H1 (cell line): Measurements from ENCODE around the gene QPCT. TPM values are rescaled to one million over a fixed set of nuclear protein-coding genes. Genes with fewer than 3 reads are reported as not detected.

Source experiments
- CTCF ChIA-PET: fragments of 300-600 bp; sonication (Branson Sonifier 250); formaldehyde crosslinking; loops from one replicate; lab custom pipeline; 2021; ENCODE audit not compliant: partially characterized antibody; lab: Charles Lee
- POLR2A ChIA-PET: fragments of 300-600 bp; sonication (Branson Sonifier 250); formaldehyde crosslinking; loops from one replicate; lab custom pipeline; 2021; ENCODE audit warnings: inconsistent platforms; ENCODE audit not compliant: partially characterized antibody; lab: Charles Lee
- DNase-seq, 2 experiments: peaks; one replicate each; pipeline versions ENCODE4 v3.0.0 to v3.0.0-alpha.2; 2010 to 2022; ENCODE audit warnings: low spot score in 2 of 2, low read depth in 1 of 2, mixed read lengths in 1 of 2
- FAIRE-seq: peaks from 2 replicates; lab custom pipeline; 2011; peaks lifted over from hg19 to GRCh38; lab: Jason Lieb, UNC
- H2AFZ ChIP-seq: 2 replicates; pipeline ENCODE4 v1.8.1; 2012; ENCODE audit warnings: low read length, inconsistent platforms
- H2AK5ac ChIP-seq: 2 replicates; pipeline ENCODE4 v1.6.1; 2013; ENCODE audit warnings: low read depth, low read length
- H2BK120ac ChIP-seq: replicated peaks from 2 replicates; pipeline ENCODE3; 2013; ENCODE audit warnings: low read depth, low read length, inconsistent platforms
- H2BK12ac ChIP-seq: 2 replicates; pipeline ENCODE4 v1.6.1; 2013; ENCODE audit warnings: low read depth, low read length
- H2BK15ac ChIP-seq: 2 replicates; pipeline ENCODE4 v1.6.1; 2013; ENCODE audit warnings: low read length
- H2BK20ac ChIP-seq: 2 replicates; pipeline ENCODE4 v1.6.1; 2013; ENCODE audit warnings: low read length
- H2BK5ac ChIP-seq: 2 replicates; pipeline ENCODE4 v1.6.1; 2013; ENCODE audit warnings: low read depth, low read length
- H3K14ac ChIP-seq: 2 replicates; pipeline ENCODE4 v1.6.1; 2013; ENCODE audit warnings: inconsistent platforms; ENCODE audit not compliant: insufficient read length
- H3K18ac ChIP-seq: 2 replicates; pipeline ENCODE4 v1.6.1; 2013; ENCODE audit warnings: low read length; ENCODE audit errors: extremely low read depth
- H3K23ac ChIP-seq: 2 replicates; pipeline ENCODE4 v1.6.1; 2013; ENCODE audit warnings: inconsistent platforms; ENCODE audit not compliant: insufficient read length
- H3K23me2 ChIP-seq: 2 replicates; pipeline ENCODE4 v1.6.1; 2013; ENCODE audit warnings: low read depth, low read length
- H3K27ac ChIP-seq: 2 replicates; pipeline ENCODE4 v1.6.1; 2011; ENCODE audit warnings: low read depth, low read length, inconsistent platforms
- H3K27me3 ChIP-seq, 4 experiments: replicated peaks in 1 of 4; 1 replicate in 1 of 4; 2 replicates in 3 of 4; pipeline versions ENCODE4 v1.6.1 to v1.8.1; 2011 to 2013; ENCODE audit warnings: low read length in 3 of 4, mild to moderate bottlenecking in 3 of 4, inconsistent platforms in 2 of 4, mixed read lengths in 2 of 4, moderate library complexity in 1 of 4; ENCODE audit not compliant: control insufficient read depth in 3 of 4, insufficient read depth in 3 of 4; ENCODE audit errors: extremely low read depth in 1 of 4
- H3K36me3 ChIP-seq, 4 experiments: 2 replicates each; pipeline versions ENCODE4 v1.6.1 to v1.8.1; 2011 to 2013; ENCODE audit warnings: mild to moderate bottlenecking in 4 of 4, low read length in 3 of 4, moderate library complexity in 2 of 4, control low read depth in 1 of 4, inconsistent platforms in 1 of 4; ENCODE audit not compliant: insufficient read depth in 4 of 4, control insufficient read depth in 2 of 4
- H3K4ac ChIP-seq: replicated peaks from 2 replicates; pipeline ENCODE3; 2013; ENCODE audit warnings: low read length, low read depth, mixed read lengths, inconsistent platforms; ENCODE audit not compliant: insufficient read length
- H3K4me1 ChIP-seq, 4 experiments: replicated peaks in 1 of 4; 1 replicate in 1 of 4; 2 replicates in 3 of 4; pipeline versions ENCODE4 v1.6.1 to v1.8.1; 2011 to 2013; ENCODE audit warnings: low read length in 3 of 4, inconsistent platforms in 2 of 4, mixed read lengths in 1 of 4; ENCODE audit not compliant: insufficient read depth in 4 of 4, control insufficient read depth in 3 of 4
- H3K4me2 ChIP-seq, 2 experiments: 2 replicates each; pipeline versions ENCODE4 v1.6.1 to v1.8.1; 2011 to 2013; ENCODE audit warnings: low read depth in 2 of 2, low read length in 2 of 2, control low read depth in 1 of 2, inconsistent platforms in 1 of 2, mild to moderate bottlenecking in 1 of 2; ENCODE audit not compliant: insufficient read depth in 1 of 2
- H3K4me3 ChIP-seq, 4 experiments: fragments of 200-600, 300-600 bp in 1 of 4; sonication (generic), shearing (Covaris generic), sonication (Bioruptor Twin) in 1 of 4; 2 replicates each; pipeline versions ENCODE4 v1.5.1 to v1.8.1; 2011 to 2016; ENCODE audit warnings: low read length in 4 of 4, low read depth in 3 of 4, control low read depth in 2 of 4, inconsistent platforms in 2 of 4, mild to moderate bottlenecking in 2 of 4, mixed read lengths in 1 of 4, moderate library complexity in 1 of 4; ENCODE audit not compliant: insufficient read depth in 2 of 4; ENCODE audit errors: extremely low read depth in 1 of 4
- H3K56ac ChIP-seq: replicated peaks from 2 replicates; pipeline ENCODE3; 2013; ENCODE audit warnings: low read depth, mild to moderate bottlenecking, mixed read lengths, low read length, inconsistent platforms; ENCODE audit not compliant: insufficient read length
- H3K79me1 ChIP-seq: 2 replicates; pipeline ENCODE4 v1.6.1; 2013; ENCODE audit warnings: low read depth, low read length, control low read depth
- H3K79me2 ChIP-seq, 2 experiments: 2 replicates each; pipeline versions ENCODE4 v1.6.1 to v1.8.1; 2012 to 2013; ENCODE audit warnings: low read length in 2 of 2, mild to moderate bottlenecking in 2 of 2, inconsistent platforms in 1 of 2; ENCODE audit not compliant: insufficient read depth in 2 of 2, control insufficient read depth in 1 of 2
- H3K9ac ChIP-seq, 4 experiments: replicated peaks in 1 of 4; 1 replicate in 1 of 4; 2 replicates in 3 of 4; pipeline versions ENCODE4 v1.6.1 to v1.8.1; 2011 to 2013; ENCODE audit warnings: low read depth in 3 of 4, low read length in 3 of 4, control low read depth in 2 of 4, mild to moderate bottlenecking in 2 of 4, moderate library complexity in 2 of 4, inconsistent platforms in 1 of 4; ENCODE audit errors: extremely low read depth in 1 of 4
- H3K9me3 ChIP-seq, 2 experiments: 2 replicates each; pipeline versions ENCODE4 v1.6.1 to v1.8.1; 2012 to 2013; ENCODE audit warnings: mild to moderate bottlenecking in 2 of 2, moderate library complexity in 2 of 2, control low read depth in 1 of 2, inconsistent platforms in 1 of 2, low read depth in 1 of 2, low read length in 1 of 2, mixed read lengths in 1 of 2; ENCODE audit not compliant: insufficient read depth in 2 of 2
- H4K20me1 ChIP-seq, 2 experiments: replicated peaks in 1 of 2; 2 replicates each; pipeline versions ENCODE3 to v1.8.1; 2011 to 2013; ENCODE audit warnings: inconsistent platforms in 2 of 2, low read length in 2 of 2, mild to moderate bottlenecking in 1 of 2; ENCODE audit not compliant: insufficient read depth in 2 of 2, control insufficient read depth in 1 of 2
- H4K5ac ChIP-seq: 2 replicates; pipeline ENCODE4 v1.6.1; 2013; ENCODE audit warnings: low read length, low read depth, mixed read lengths, inconsistent platforms; ENCODE audit not compliant: insufficient read length
- H4K8ac ChIP-seq: 2 replicates; pipeline ENCODE4 v1.8.0; 2013; ENCODE audit warnings: mild to moderate bottlenecking, moderate library complexity, low read length, inconsistent platforms; ENCODE audit not compliant: insufficient read depth; ENCODE audit errors: extremely low read depth
- H4K91ac ChIP-seq: replicated peaks from 2 replicates; pipeline ENCODE3; 2013; ENCODE audit warnings: low read length, mixed read lengths, inconsistent platforms; ENCODE audit not compliant: insufficient read length
- CBX5 ChIP-seq: fragments of 300-800, 300-1000 bp; sonication (generic); IDR thresholded peaks from 2 replicates; pipeline ENCODE4 v1.7.1; 2016; ENCODE audit warnings: antibody characterized with exemption, low read length, low read depth
- CREB1 ChIP-seq: IDR thresholded peaks from 2 replicates; pipeline ENCODE4 v1.6.1; 2012; ENCODE audit warnings: inconsistent platforms
- EZH2 ChIP-seq: fragments of 200-600 bp; sonication (generic); IDR thresholded peaks from 2 replicates; pipeline ENCODE4 v1.7.1; 2012; ENCODE audit warnings: low read depth, mild to moderate bottlenecking, moderate library complexity, low read length, inconsistent platforms; ENCODE audit not compliant: severe bottlenecking
- GTF2F1 ChIP-seq: IDR thresholded peaks from 2 replicates; pipeline ENCODE4 v1.6.1; 2012; ENCODE audit warnings: low read depth, low read length, improper control_type of control experiment, borderline replicate concordance
- HDAC6 ChIP-seq: IDR thresholded peaks from one replicate; pipeline ENCODE4 v1.7.1; 2012; ENCODE audit warnings: low read depth, mild to moderate bottlenecking, inconsistent platforms, low read length, moderate library complexity
- KDM4A ChIP-seq: IDR thresholded peaks from one replicate; pipeline ENCODE4 v1.7.1; 2012; ENCODE audit warnings: low read depth, mild to moderate bottlenecking, moderate library complexity, low read length, inconsistent platforms; ENCODE audit not compliant: severe bottlenecking
- POU5F1 ChIP-seq: IDR thresholded peaks from 2 replicates; pipeline ENCODE4 v1.6.1; 2011; ENCODE audit warnings: low read depth, mild to moderate bottlenecking, low read length, moderate library complexity
- RAD21 ChIP-seq, 2 experiments: IDR thresholded peaks in 1 of 2; conservative IDR thresholded peaks in 1 of 2; 2 replicates each; pipeline ENCODE4 v1.6.1; 2011; ENCODE audit warnings: low read depth in 2 of 2, low read length in 2 of 2, improper control_type of control experiment in 1 of 2, inconsistent platforms in 1 of 2, mild to moderate bottlenecking in 1 of 2, moderate library complexity in 1 of 2
- SP1 ChIP-seq: IDR thresholded peaks from 2 replicates; pipeline ENCODE4 v1.6.1; 2011; ENCODE audit warnings: low read depth, low read length
- TAF1 ChIP-seq: IDR thresholded peaks from 2 replicates; pipeline ENCODE4 v1.6.1; 2011; ENCODE audit warnings: mild to moderate bottlenecking, low read depth, low read length
- WGBS, 2 experiments: shearing (Covaris generic) in 1 of 2; methylation state at CpG; one replicate each; pipeline versions ENCODE4 v1.1.6 to v1.1.7; 2013 to 2015; ENCODE audit warnings: low lambda C conversion rate in 2 of 2, mixed read lengths in 2 of 2, inconsistent platforms in 1 of 2, low coverage in 1 of 2, missing lambda C conversion rate in 1 of 2; ENCODE audit not compliant: insufficient replicate concordance in 2 of 2, insufficient coverage in 1 of 2, insufficient read length in 1 of 2; ENCODE audit errors: extremely low coverage in 1 of 2, missing lambda C conversion rate in 1 of 2; 5-methylcytosine and 5-hydroxymethylcytosine counted together
- polyA plus RNA-seq, 7 experiments: library from polyadenylated mRNA; depleted of rRNA in 3 of 7; stranded (reverse) in 5 of 7; unstranded in 2 of 7; fragments of >200 nt in 5 of 7; fragments of 200-250 nt in 2 of 7; gene quantifications; 1 replicate in 5 of 7; 2 replicates in 1 of 7; 4 replicates in 1 of 7; pipeline versions ENCODE4 v1.2.1 to v1.2.3, GENCODE V29; 2011 to 2013; ENCODE audit warnings: missing spikeins in 2 of 7, mixed read lengths in 2 of 7
- total RNA-seq: library from RNA; stranded (reverse); fragmentation: NEBNext Ultra II Directional; extraction: Animal tissue kit (Norgen Biotek cat#: 25700); gene quantifications from 2 replicates; pipeline ENCODE4 v1.2.1, GENCODE V29; 2021

The QPCT gene
- total and polyA plus RNA-seq, 2 of the 8 experiments (the other 6 are each of a cell fraction or from before 2014, with no cell fraction given): 4.0 to 4.3 TPM

DNA sequence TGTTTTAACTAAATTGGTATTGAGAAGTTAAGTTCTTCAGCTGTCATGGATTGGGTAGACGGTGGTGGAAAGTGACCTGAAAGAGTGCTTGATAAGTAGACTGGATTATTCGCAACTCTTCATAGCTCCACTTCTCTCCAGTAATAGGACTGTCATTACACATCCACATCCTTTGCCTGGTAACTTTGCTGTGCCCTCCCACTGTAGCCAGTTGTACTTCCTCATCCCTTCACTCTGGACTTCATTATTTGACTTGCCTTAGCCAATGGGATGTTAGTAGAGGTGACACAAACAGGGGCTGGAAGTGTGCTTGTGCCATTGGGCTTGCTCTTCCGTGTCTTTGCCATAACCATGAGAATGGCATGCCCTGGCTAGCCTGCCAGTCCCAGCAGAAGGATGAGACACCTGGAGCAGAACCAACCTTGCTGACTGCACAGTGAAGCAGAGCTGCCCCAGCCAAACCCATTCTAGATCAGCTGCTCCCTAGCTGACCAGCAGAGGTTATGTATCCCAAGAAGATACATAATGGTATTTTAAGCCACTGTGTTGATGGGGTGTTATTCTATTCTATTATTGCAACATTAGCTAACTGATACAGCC, 16.9 kb downstream of the QPCT start:
- no peak overlapping the region for H2BK12ac ChIP-seq
- H3K27me3 ChIP-seq: no peaks in the 10 kb centered on the region
- no peaks in the 10 kb centered on the region for H3K79me1 ChIP-seq
- H3K4ac ChIP-seq: no peak overlapping the region
- TF ChIP-seq HDAC6 (no peak), GTF2F1 (no peak), TAF1 (no peak), EZH2 (no peak), CREB1 (no peak), RAD21 (IDR thresholded peaks at IDR 0.05 in 1 of 2, conservative IDR thresholded peaks at IDR 0.05 in 1 of 2; ENCODE audit: low read depth in 2 of 2, low read length in 2 of 2) (no peak), SP1 (no peak), POU5F1 (no peak), CBX5 (no peak), KDM4A (no peak)
- TF ChIP-seq, all 59 proteins: peak for 0
- Histone ChIP-seq H3K27ac (no peak overlapping the region), H2BK5ac (no peak overlapping the region), H3K9me3 (no peaks in the 10 kb centered on the region), H3K4me2 (no peak overlapping the region), H3K23ac (no peak overlapping the region), H3K79me2 (no peaks in the 10 kb centered on the region), H3K4me3 (no peak overlapping the region), H3K4me1 (no peaks in the 10 kb centered on the region), H2BK20ac (no peak overlapping the region), H3K36me3 (no peaks in the 10 kb centered on the region), H2BK15ac (no peak overlapping the region), H4K8ac (no peak overlapping the region), H3K56ac (no peak overlapping the region), H2BK120ac (no peak overlapping the region), H4K91ac (no peak overlapping the region), H2AK5ac (no peak overlapping the region), H2AFZ (no peak overlapping the region), H4K5ac (no peak overlapping the region), H3K14ac (no peak overlapping the region), H3K9ac (no peak overlapping the region), H4K20me1 (no peaks in the 10 kb centered on the region), H3K23me2 (no peaks in the 10 kb centered on the region), H3K18ac (no peak overlapping the region)
- ChIA-PET POLR2A (no interaction called here), CTCF (interaction anchor here (1.0 to 2.1 kb wide), 3 partner anchors 10 to 18 kb away, joined by 4 to 5 read pairs (median 4); no protein-coding TSS in a partner anchor)
- 88% methylated on average over 3 of the region's 3 CpGs; no CpG with 5 or more reads in 1 of the 2 experiments for WGBS, 2 experiments
- DNase-seq: no peak
- no peak for FAIRE-seq
